Activated CD4-positive, alpha-beta T cell treated with anti-CD3 and anti-CD28 coated beads, Interleukin-2, amount 10 ng/mL, durations not matched to agents 24 days and 14 days (primary cell): ENCODE measurements around the gene LRRC25. TPM values are rescaled to one million over a fixed set of nuclear protein-coding genes. Genes with fewer than 3 reads are reported as not detected.
"Not testable (repeated sequence)": the region's sequence is repeated elsewhere in the genome, so short reads cannot be mapped to it uniquely, and the experiment has no call there.

Experiments
- DNase-seq: peaks from one replicate; pipeline ENCODE4 v3.0.0; 2022
- H3K27ac Mint-ChIP-seq: one replicate; pipeline ENCODE4 v1.8.0; 2022; ENCODE audit warnings: mild to moderate bottlenecking, mixed read lengths
- H3K27me3 Mint-ChIP-seq: one replicate; pipeline ENCODE4 v1.8.0; 2022; ENCODE audit warnings: mixed read lengths
- H3K36me3 Mint-ChIP-seq: one replicate; pipeline ENCODE4 v1.8.0; 2022; ENCODE audit warnings: low read depth, mild to moderate bottlenecking, mixed read lengths
- H3K4me1 Mint-ChIP-seq: one replicate; pipeline ENCODE4 v1.8.0; 2021; ENCODE audit warnings: mixed read lengths
- H3K4me3 Mint-ChIP-seq: one replicate; pipeline ENCODE4 v1.8.0; 2022; ENCODE audit warnings: mild to moderate bottlenecking, moderate library complexity, mixed read lengths
- H3K9me3 Mint-ChIP-seq: one replicate; pipeline ENCODE4 v1.8.0; 2021; ENCODE audit warnings: mixed read lengths
- intact Hi-C: fragments of 100-400 bp; cut with micrococcal nuclease; formaldehyde crosslinking; loops from one replicate; pipeline ENCODE4 v1.15.1; 2023
- total RNA-seq: library from RNA; stranded (reverse); gene quantifications from 2 replicates; pipeline ENCODE4 v1.2.3, GENCODE V29; 2022

The LRRC25 gene
- total RNA-seq, 1 donor from 2014 or later, result not detected

- Mint-ChIP-seq H3K9me3 (no peaks in the 10 kb centered on the region), H3K4me3 (no peak overlapping the region), H3K27ac (no peak overlapping the region), H3K36me3 (peaks cover 9% of the 10 kb centered on the region), H3K27me3 (no peaks in the 10 kb centered on the region), H3K4me1 (no peaks in the 10 kb centered on the region)
- intact Hi-C loops, result no loop called here
- DNase-seq, result no peak
Observed at GRCh38 chr19:18350490-18350889, 46.9 kb downstream of the LRRC25 start.

DNA sequence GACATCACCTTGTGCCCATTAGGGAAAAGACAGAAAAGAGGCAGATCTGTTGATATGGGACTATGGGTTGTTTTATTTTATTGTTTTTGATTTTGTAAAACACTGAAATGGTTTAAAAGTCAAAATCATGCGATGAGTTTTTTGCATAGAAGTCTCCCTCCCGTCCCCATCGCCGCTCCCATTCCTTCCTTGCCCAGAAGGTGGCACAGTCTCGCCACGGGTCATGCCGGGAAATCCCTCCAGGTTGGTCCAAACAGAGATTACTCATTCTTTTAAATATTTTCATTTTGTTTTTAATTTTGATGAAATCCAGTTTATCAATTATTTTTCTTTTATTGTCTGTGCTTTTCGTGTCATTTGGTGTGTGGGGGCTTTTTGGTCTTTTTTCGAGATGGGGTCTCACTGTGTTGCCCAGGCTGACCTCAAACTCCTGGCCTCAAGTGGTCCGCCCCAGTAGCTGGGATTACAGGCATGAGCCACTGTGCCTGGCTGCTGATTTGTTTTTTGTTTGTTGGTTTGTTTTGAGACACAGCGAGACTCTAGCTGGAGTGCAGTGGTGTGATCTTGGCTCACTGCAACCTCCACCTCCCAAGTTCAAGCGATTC is 47.8 kb downstream of the LRRC25 start:
- Mint-ChIP-seq H3K27me3 (no peaks in the 10 kb centered on the region), H3K9me3 (no peaks in the 10 kb centered on the region), H3K4me1 (no peaks in the 10 kb centered on the region), H3K4me3 (no peak overlapping the region), H3K36me3 (peaks cover 8% of the 10 kb centered on the region), H3K27ac (no peak overlapping the region)
- peak; percentile 71 for DNase-seq
- intact Hi-C loops, result loop anchor here (2.0 kb wide), 1 partner anchor 61 kb away; no protein-coding TSS in a partner anchor

GRCh38 chr19:18348818-18349339 is 48.5 kb downstream of the LRRC25 start:
- not testable (repeated sequence) for H3K4me1 Mint-ChIP-seq, H3K4me3 Mint-ChIP-seq, H3K9me3 Mint-ChIP-seq, H3K36me3 Mint-ChIP-seq, DNase-seq, H3K27ac Mint-ChIP-seq, H3K27me3 Mint-ChIP-seq
- intact Hi-C loops, result loop anchor here (2.0 kb wide), 1 partner anchor 62 kb away; no protein-coding TSS in a partner anchor

- Mint-ChIP-seq H3K9me3 (no peaks in the 10 kb centered on the region), H3K36me3 (peaks cover 10% of the 10 kb centered on the region), H3K4me3 (no peak overlapping the region), H3K4me1 (no peaks in the 10 kb centered on the region), H3K27ac (no peak overlapping the region), H3K27me3 (no peaks in the 10 kb centered on the region)
- no peak for DNase-seq
- intact Hi-C loops, result loop anchor here (2.0 kb wide), 1 partner anchor 63 kb away; no protein-coding TSS in a partner anchor
Observed at GRCh38 chr19:18348171-18348570, 49.3 kb downstream of the LRRC25 start.

DNA sequence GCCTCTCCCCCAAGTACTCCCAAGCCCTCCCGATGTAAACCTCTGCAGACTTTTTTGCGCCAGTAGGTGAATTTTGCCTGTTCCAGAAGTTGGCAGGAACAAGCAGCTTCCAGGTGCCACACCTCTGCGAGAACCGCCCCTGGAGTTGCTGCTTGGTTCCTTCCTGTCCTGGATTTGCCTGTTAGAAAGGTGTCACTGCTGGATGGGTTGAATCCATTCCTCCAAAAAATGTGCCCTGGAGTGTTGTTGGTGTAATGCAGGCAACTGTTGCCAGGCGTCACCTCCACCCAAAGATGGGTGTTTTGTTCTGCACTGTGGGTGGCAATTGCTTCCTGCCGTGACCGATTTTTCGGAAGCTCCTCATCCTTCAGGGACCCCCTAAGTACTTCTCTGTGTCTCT is 51.3 kb downstream of the LRRC25 start:
- no peak overlapping the region for H3K27ac Mint-ChIP-seq
- intact Hi-C loops, result no loop called here
- DNase-seq, result no peak
- H3K9me3 Mint-ChIP-seq, result no peaks in the 10 kb centered on the region
- H3K36me3 Mint-ChIP-seq, result peaks cover 13% of the 10 kb centered on the region
- H3K27me3 Mint-ChIP-seq, result no peaks in the 10 kb centered on the region
- peaks cover 6% of the 10 kb centered on the region for H3K4me1 Mint-ChIP-seq
- H3K4me3 Mint-ChIP-seq, result no peak overlapping the region

DNA sequence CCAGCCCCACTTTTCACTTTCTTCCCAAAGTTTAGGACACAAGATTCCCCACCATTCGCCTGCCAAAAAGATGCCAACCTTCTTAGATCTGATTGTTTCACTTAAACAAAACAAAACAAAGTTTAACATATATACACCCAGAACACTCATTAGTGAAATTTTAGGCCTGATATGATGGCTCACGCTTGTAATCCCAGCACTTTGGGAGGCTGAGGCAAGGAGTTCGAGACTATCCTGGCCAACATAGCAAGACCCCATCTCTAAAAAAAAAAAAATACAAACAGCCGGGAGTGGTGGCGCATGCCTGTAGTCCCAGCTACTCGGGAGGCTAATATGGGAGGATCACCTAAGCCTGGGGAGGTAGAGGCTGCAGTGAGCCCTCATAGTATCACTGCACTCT is 52.1 kb downstream of the LRRC25 start:
- no peak for DNase-seq
- Mint-ChIP-seq H3K4me3 (no peak overlapping the region), H3K4me1 (peaks cover 7% of the 10 kb centered on the region), H3K27ac (no peak overlapping the region), H3K36me3 (peaks cover 13% of the 10 kb centered on the region), H3K9me3 (no peaks in the 10 kb centered on the region), H3K27me3 (no peaks in the 10 kb centered on the region)
- intact Hi-C loops, result no loop called here

GRCh38 chr19:18344582-18344950 is 52.9 kb downstream of the LRRC25 start:
- peaks cover 13% of the 10 kb centered on the region for H3K36me3 Mint-ChIP-seq

DNA sequence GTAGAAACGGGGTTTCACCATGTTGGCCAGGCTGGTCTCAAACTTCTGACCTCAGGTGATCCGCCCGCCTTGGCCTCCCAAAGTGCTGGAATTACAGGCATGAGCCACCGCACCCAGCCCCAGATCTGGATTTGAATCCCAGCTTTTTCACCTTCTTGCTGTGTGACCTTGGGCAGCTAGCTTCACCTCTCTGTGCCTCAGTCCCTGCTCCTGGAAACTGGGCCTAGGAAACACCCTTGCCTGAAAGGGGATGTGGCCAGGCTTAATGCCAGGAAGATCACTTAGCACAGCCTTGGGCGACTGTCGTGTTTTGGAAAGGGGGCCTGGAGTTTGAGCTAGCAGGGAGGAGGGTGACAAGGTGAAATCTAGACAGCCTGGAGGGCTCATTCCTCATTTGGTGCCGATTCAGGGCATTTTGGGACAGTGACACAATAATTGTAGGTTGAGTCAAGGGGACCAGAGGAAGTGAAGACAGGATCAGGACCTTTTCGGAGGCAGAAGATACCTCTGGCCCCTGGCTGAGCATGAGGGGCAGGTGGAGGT is 55.3 kb downstream of the LRRC25 start:
- Mint-ChIP-seq H3K4me1 (peaks cover 10% of the 10 kb centered on the region), H3K27me3 (no peaks in the 10 kb centered on the region), H3K36me3 (peaks cover 13% of the 10 kb centered on the region), H3K27ac (peak overlapping the region; percentile 29), H3K4me3 (no peak overlapping the region), H3K9me3 (no peaks in the 10 kb centered on the region)
- no peak for DNase-seq
- intact Hi-C loops, result no loop called here

More at GRCh38 chr19:18344582-18344950, 52.9 kb downstream of the LRRC25 start:
- H3K27me3 Mint-ChIP-seq, result no peaks in the 10 kb centered on the region
- intact Hi-C loops, result no loop called here
- DNase-seq, result no peak
- H3K4me1 Mint-ChIP-seq, result peaks cover 8% of the 10 kb centered on the region
- no peak overlapping the region for H3K4me3 Mint-ChIP-seq
- no peaks in the 10 kb centered on the region for H3K9me3 Mint-ChIP-seq
- H3K27ac Mint-ChIP-seq, result no peak overlapping the region

Other genes starting within 250 kb of the LRRC25 start
- 19.6 and 20.7 TPM in 2 replicates for gene PIK3R2, start 244.5 kb downstream of the LRRC25 start, total RNA-seq
- gene IFI30, start 223.8 kb downstream of the LRRC25 start, total RNA-seq, result 49.4 and 52.7 TPM in 2 replicates
- 18.4 and 20.9 TPM in 2 replicates for gene MPV17L2, start 204.4 kb downstream of the LRRC25 start, total RNA-seq
- 9.6 and 10.3 TPM in 2 replicates for gene RAB3A, start 193.6 kb downstream of the LRRC25 start, total RNA-seq
- gene PDE4C, start 171.2 kb downstream of the LRRC25 start, total RNA-seq, result 0.14 and 0.37 TPM in 2 replicates
- gene IQCN, start 123.2 kb downstream of the LRRC25 start, total RNA-seq, result 2.3 and 3.0 TPM in 2 replicates
- gene JUND, start 116.0 kb downstream of the LRRC25 start, total RNA-seq, result 382 and 413 TPM in 2 replicates
- gene LSM4, start 74.5 kb downstream of the LRRC25 start, total RNA-seq, result 217 and 225 TPM in 2 replicates
- 14.6 and 18.5 TPM in 2 replicates for gene PGPEP1, start 57.0 kb downstream of the LRRC25 start, total RNA-seq
- gene GDF15, start 11.5 kb downstream of the LRRC25 start, total RNA-seq, result 0.26 TPM in 1 of 2 replicates, not detected in the other
- gene SSBP4, start 21.8 kb upstream of the LRRC25 start, total RNA-seq, result 154 TPM in 2 replicates
- gene ISYNA1, start 40.5 kb upstream of the LRRC25 start, total RNA-seq, result 9.9 and 10.9 TPM in 2 replicates
- 25.5 and 27.8 TPM in 2 replicates for gene ELL, start 124.4 kb upstream of the LRRC25 start, total RNA-seq
- gene FKBP8, start 146.0 kb upstream of the LRRC25 start, total RNA-seq, result 170 and 173 TPM in 2 replicates
- 124 and 134 TPM in 2 replicates for gene KXD1, start 160.2 kb upstream of the LRRC25 start, total RNA-seq
- 1,581 and 1,604 TPM in 2 replicates for gene UBA52, start 174.2 kb upstream of the LRRC25 start, total RNA-seq
- gene REX1BD, start 191.2 kb upstream of the LRRC25 start, total RNA-seq, result 130 and 138 TPM in 2 replicates
- gene CRLF1, start 209.2 kb upstream of the LRRC25 start, total RNA-seq, result not detected in 2 replicates
- not detected in 2 replicates for gene TMEM59L, start 215.2 kb upstream of the LRRC25 start, total RNA-seq
- gene KLHL26, start 239.4 kb upstream of the LRRC25 start, total RNA-seq, result 12.1 and 14.0 TPM in 2 replicates